ENCODE measurements around the gene GAS2. TPM values are rescaled to one million over a fixed set of nuclear protein-coding genes. Genes with fewer than 3 reads are reported as not detected.

GAS2 gene
- total and polyA plus RNA-seq, 2 donors (not counting 3 experiments of a cell fraction or from before 2014, with no cell fraction given), result 0.54 to 0.88 TPM

DNA sequence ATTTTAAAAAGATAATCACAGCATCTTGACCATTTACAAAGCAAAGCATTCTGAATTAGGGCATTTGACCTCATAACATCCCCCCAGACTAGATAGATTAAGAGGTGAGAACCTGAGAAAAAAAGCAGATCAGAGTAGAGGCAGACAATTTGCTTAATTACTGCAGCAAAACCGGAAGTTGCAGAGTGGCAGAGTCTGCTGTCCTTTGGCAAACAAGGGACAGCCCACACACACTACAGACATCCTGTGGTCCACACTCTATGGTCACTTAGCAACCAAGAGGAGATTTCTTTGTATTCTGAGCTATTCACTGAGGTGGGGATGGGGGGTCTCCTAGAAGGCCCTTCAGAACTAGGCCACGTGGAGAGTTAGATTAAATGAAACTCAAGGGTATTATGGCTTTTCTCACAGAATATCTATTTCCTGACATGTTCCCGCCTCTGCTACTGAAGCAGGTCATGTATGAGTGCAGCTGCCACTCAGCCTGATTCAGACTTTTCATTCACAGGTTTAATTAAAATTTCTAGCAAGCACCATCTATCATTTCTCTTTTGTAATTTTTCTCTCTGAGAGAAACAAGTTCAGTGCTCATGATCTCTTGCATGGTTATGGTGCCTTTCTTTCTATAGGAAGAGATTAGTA, 114.7 kb downstream of the GAS2 start:
- intact Hi-C loops (cut with micrococcal nuclease) (no loop called here), dilution Hi-C loops (cut with MboI; ENCODE audit: extremely low pct_ligation_motif_present, low sequenced_read_pairs) (no loop called here)
- BruUV-seq (replicated peaks), result no TSS peak
- Histone ChIP-seq H3K27ac (ENCODE audit: insufficient read depth, low read depth, low read length) (no peak overlapping the region), H3K4me1 (ENCODE audit: control insufficient read depth, extremely low read depth, insufficient read depth, low read length) (peaks cover 17% of the 10 kb centered on the region), H3K4me3 (replicated peaks in 1 of 3; ENCODE audit: insufficient read depth in 1 of 3, low read depth in 1 of 3, low read length in 3 of 3) (no peak overlapping the region), H4K20me1 (replicated peaks; ENCODE audit: control insufficient read depth, extremely low read depth, insufficient read depth, low read length) (no peaks in the 10 kb centered on the region), H3K9me3 (replicated peaks; ENCODE audit: control insufficient read depth, insufficient read depth, low read length) (no peaks in the 10 kb centered on the region), H2AFZ (ENCODE audit: low read depth, low read length) (no peak overlapping the region), H3K9ac (replicated peaks; ENCODE audit: extremely low read depth, insufficient read depth, low read length) (no peak overlapping the region), H3K4me2 (ENCODE audit: insufficient read depth, low read length) (no peak overlapping the region), H3K27me3 (ENCODE audit: control insufficient read depth in 2 of 2, insufficient read depth in 2 of 2, low read length in 2 of 2) (peaks cover 0 to 2% of the 10 kb centered on the region in 2 experiments), H3K36me3 (ENCODE audit: control insufficient read depth in 2 of 2, extremely low read depth in 1 of 2, insufficient read depth in 2 of 2, low read length in 2 of 2) (no peaks in the 10 kb centered on the region), H3K79me2 (ENCODE audit: control insufficient read depth, insufficient read depth, low read length) (no peaks in the 10 kb centered on the region), H3K9me1 (replicated peaks; ENCODE audit: control insufficient read depth, extremely low read depth, insufficient read depth, low read length) (no peaks in the 10 kb centered on the region)
- ChIA-PET CTCF (no interaction called here), POLR2A (no interaction called here)
- DNase-seq (ENCODE audit: low read depth, low spot score) (no peak), FAIRE-seq (no peak)
- TF ChIP-seq POLR2AphosphoS5 (IDR thresholded peaks at IDR 0.05; ENCODE audit: insufficient read depth, low read depth, low read length) (no peak), POLR2A (IDR thresholded peaks at IDR 0.05; ENCODE audit: low read depth, low read length) (no peak), GATA2 (IDR thresholded peaks at IDR 0.05; ENCODE audit: insufficient read depth, insufficient read length, low read depth, low read length) (no peak), MYC (IDR thresholded peaks at IDR 0.05; ENCODE audit: low read depth, low read length) (no peak)
- TF ChIP-seq, protein P1, sequence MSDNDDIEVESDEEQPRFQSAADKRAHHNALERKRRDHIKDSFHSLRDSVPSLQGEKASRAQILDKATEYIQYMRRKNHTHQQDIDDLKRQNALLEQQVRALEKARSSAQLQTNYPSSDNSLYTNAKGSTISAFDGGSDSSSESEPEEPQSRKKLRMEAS (IDR thresholded peaks at IDR 0.05; ENCODE audit: insufficient read depth, insufficient read length), result no peak
- TF ChIP-seq, protein P2, sequence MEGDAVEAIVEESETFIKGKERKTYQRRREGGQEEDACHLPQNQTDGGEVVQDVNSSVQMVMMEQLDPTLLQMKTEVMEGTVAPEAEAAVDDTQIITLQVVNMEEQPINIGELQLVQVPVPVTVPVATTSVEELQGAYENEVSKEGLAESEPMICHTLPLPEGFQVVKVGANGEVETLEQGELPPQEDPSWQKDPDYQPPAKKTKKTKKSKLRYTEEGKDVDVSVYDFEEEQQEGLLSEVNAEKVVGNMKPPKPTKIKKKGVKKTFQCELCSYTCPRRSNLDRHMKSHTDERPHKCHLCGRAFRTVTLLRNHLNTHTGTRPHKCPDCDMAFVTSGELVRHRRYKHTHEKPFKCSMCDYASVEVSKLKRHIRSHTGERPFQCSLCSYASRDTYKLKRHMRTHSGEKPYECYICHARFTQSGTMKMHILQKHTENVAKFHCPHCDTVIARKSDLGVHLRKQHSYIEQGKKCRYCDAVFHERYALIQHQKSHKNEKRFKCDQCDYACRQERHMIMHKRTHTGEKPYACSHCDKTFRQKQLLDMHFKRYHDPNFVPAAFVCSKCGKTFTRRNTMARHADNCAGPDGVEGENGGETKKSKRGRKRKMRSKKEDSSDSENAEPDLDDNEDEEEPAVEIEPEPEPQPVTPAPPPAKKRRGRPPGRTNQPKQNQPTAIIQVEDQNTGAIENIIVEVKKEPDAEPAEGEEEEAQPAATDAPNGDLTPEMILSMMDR (IDR thresholded peaks at IDR 0.05; ENCODE audit: extremely low read depth in 1 of 2, insufficient read depth in 1 of 2, low read depth in 1 of 2, low read length in 2 of 2), result no peak
